Keratinocyte (primary cell): ENCODE measurements around the gene CYP19A1. TPM values are rescaled to one million over a fixed set of nuclear protein-coding genes. Genes with fewer than 3 reads are reported as not detected.

Source experiments
- DNase-seq: peaks from one replicate; pipeline ENCODE4 v3.0.0-alpha.2; 2011; ENCODE audit warnings: low read depth, missing footprints, low spot score
- FAIRE-seq: peaks from 2 replicates; lab custom pipeline; 2011; peaks lifted over from hg19 to GRCh38; lab: Jason Lieb, UNC
- H2AFZ ChIP-seq: 2 replicates; pipeline ENCODE4 v1.6.0; 2012; ENCODE audit warnings: low read length, control low read depth, inconsistent platforms; ENCODE audit not compliant: control insufficient read depth
- H3K27ac ChIP-seq: 2 replicates; pipeline ENCODE4 v1.5.1; 2011; ENCODE audit warnings: low read length; ENCODE audit not compliant: control insufficient read depth, insufficient read depth
- H3K27me3 ChIP-seq: 3 replicates; pipeline ENCODE4 v1.6.0; 2011; ENCODE audit warnings: low read length; ENCODE audit not compliant: control insufficient read depth, insufficient read depth; ENCODE audit errors: extremely low read depth
- H3K36me3 ChIP-seq, 2 experiments: 2 replicates in 1 of 2; 3 replicates in 1 of 2; pipeline ENCODE4 v1.5.1; 2011; ENCODE audit warnings: low read length in 2 of 2, mild to moderate bottlenecking in 1 of 2; ENCODE audit not compliant: control insufficient read depth in 2 of 2, insufficient read depth in 2 of 2; ENCODE audit errors: extremely low read depth in 1 of 2
- H3K4me1 ChIP-seq: 3 replicates; pipeline ENCODE4 v1.5.1; 2011; ENCODE audit warnings: low read length; ENCODE audit not compliant: control insufficient read depth, insufficient read depth; ENCODE audit errors: extremely low read depth
- H3K4me2 ChIP-seq: 3 replicates; pipeline ENCODE4 v1.6.0; 2011; ENCODE audit warnings: low read depth, low read length; ENCODE audit not compliant: control insufficient read depth, insufficient read depth; ENCODE audit errors: extremely low read depth
- H3K4me3 ChIP-seq, 3 experiments: fragments of 200-600 bp in 1 of 3; sonication (generic) in 1 of 3; 2 replicates in 2 of 3; 3 replicates in 1 of 3; pipeline ENCODE4 v1.5.1; 2011 to 2016; ENCODE audit warnings: low read length in 3 of 3, mild to moderate bottlenecking in 3 of 3, control low read depth in 2 of 3, inconsistent platforms in 1 of 3, low read depth in 1 of 3, mixed read lengths in 1 of 3, mixed run types in 1 of 3, moderate library complexity in 1 of 3; ENCODE audit not compliant: control insufficient read depth in 2 of 3, insufficient read depth in 2 of 3; ENCODE audit errors: extremely low read depth in 1 of 3
- H3K79me2 ChIP-seq: 2 replicates; pipeline ENCODE4 v1.6.0; 2012; ENCODE audit warnings: low read length; ENCODE audit not compliant: control insufficient read depth, insufficient read depth
- H3K9ac ChIP-seq: 3 replicates; pipeline ENCODE4 v1.6.0; 2011; ENCODE audit warnings: low read length; ENCODE audit not compliant: control insufficient read depth, insufficient read depth; ENCODE audit errors: extremely low read depth
- H3K9me1 ChIP-seq: 3 replicates; pipeline ENCODE4 v1.6.0; 2011; ENCODE audit warnings: low read length; ENCODE audit not compliant: control insufficient read depth, insufficient read depth; ENCODE audit errors: extremely low read depth
- H3K9me3 ChIP-seq: 2 replicates; pipeline ENCODE4 v1.5.1; 2012; ENCODE audit warnings: low read depth, low read length; ENCODE audit not compliant: control insufficient read depth
- H4K20me1 ChIP-seq: 3 replicates; pipeline ENCODE4 v1.6.0; 2011; ENCODE audit warnings: low read length; ENCODE audit not compliant: control insufficient read depth, insufficient read depth; ENCODE audit errors: extremely low read depth
- EZH2 ChIP-seq: IDR thresholded peaks from one replicate; pipeline ENCODE4 v1.6.1; 2012; ENCODE audit warnings: inconsistent platforms, mild to moderate bottlenecking, low read length, moderate library complexity
- dilution Hi-C: fragments of 300-500 bp; cut with MboI; formaldehyde crosslinking; loops from one replicate; pipeline ENCODE4 v1.7.0; 2020; ENCODE audit warnings: low sequenced_read_pairs; ENCODE audit not compliant: extremely low pct_ligation_motif_present
- polyA plus RNA-seq, 5 experiments: library from polyadenylated mRNA; depleted of rRNA in 3 of 5; stranded (reverse) in 3 of 5; stranded (forward) in 1 of 5; unstranded in 1 of 5; fragments of >200 nt; gene quantifications; 1 replicate in 1 of 5; 2 replicates in 3 of 5; 3 replicates in 1 of 5; pipeline versions ENCODE4 v1.2.1 to v1.2.3, GENCODE V29; 2011 to 2012; ENCODE audit warnings: missing spikeins in 2 of 5, low read depth in 1 of 5, low replicate concordance in 1 of 5
- TF ChIP-seq, protein P1 (sequence below), 3 experiments: IDR thresholded peaks in 1 of 3; conservative IDR thresholded peaks in 1 of 3; optimal IDR thresholded peaks in 1 of 3; 2 replicates in 2 of 3; 3 replicates in 1 of 3; pipeline versions ENCODE3 to v1.5.1; 2011; ENCODE audit warnings: low read length in 3 of 3, mild to moderate bottlenecking in 3 of 3, moderate library complexity in 2 of 3, control low read depth in 1 of 3, inconsistent platforms in 1 of 3; ENCODE audit not compliant: insufficient read depth in 2 of 3; ENCODE audit errors: extremely low read depth in 1 of 3

The CYP19A1 gene
- polyA plus RNA-seq, 1 donor (not counting 4 experiments of a cell fraction or from before 2014, with no cell fraction given), result not detected

DNA sequence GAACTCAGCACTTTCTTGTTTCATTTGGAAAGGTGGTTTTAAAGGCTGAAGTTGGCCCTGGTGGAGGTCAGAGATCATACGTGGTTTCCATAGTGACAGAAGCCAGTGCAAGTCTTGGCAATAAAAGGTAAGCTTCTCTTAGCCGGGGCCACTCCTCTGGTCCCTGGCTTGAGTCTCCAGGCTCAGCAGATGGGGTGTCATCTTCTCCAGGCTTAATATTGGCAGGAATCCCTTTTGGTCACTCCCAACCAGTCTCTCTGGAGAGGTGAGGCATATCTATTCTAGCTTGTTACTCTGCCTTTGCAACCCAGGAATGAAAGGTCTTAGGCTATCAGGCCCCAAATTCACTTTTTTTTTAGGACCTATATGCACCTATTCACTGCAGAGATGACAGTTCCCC lies 4.8 kb downstream of the CYP19A1 start:
- H3K27me3 ChIP-seq, result no peaks in the 10 kb centered on the region
- no peak overlapping the region for H3K4me2 ChIP-seq
- no peaks in the 10 kb centered on the region for H3K4me1 ChIP-seq
- no peaks in the 10 kb centered on the region for H4K20me1 ChIP-seq
- no peaks in the 10 kb centered on the region for H3K9me1 ChIP-seq
- TF ChIP-seq, protein P1, sequence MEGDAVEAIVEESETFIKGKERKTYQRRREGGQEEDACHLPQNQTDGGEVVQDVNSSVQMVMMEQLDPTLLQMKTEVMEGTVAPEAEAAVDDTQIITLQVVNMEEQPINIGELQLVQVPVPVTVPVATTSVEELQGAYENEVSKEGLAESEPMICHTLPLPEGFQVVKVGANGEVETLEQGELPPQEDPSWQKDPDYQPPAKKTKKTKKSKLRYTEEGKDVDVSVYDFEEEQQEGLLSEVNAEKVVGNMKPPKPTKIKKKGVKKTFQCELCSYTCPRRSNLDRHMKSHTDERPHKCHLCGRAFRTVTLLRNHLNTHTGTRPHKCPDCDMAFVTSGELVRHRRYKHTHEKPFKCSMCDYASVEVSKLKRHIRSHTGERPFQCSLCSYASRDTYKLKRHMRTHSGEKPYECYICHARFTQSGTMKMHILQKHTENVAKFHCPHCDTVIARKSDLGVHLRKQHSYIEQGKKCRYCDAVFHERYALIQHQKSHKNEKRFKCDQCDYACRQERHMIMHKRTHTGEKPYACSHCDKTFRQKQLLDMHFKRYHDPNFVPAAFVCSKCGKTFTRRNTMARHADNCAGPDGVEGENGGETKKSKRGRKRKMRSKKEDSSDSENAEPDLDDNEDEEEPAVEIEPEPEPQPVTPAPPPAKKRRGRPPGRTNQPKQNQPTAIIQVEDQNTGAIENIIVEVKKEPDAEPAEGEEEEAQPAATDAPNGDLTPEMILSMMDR (optimal IDR thresholded peaks at IDR 0.05 in 1 of 3, IDR thresholded peaks at IDR 0.05 in 1 of 3, conservative IDR thresholded peaks at IDR 0.05 in 1 of 3; ENCODE audit: extremely low read depth in 1 of 3, insufficient read depth in 2 of 3, low read length in 3 of 3), result no peak
- no peak for TF ChIP-seq EZH2
- no peak overlapping the region for H3K27ac ChIP-seq
- dilution Hi-C loops, result no loop called here
- no peak overlapping the region for H3K9ac ChIP-seq
- H3K36me3 ChIP-seq, result no peaks in the 10 kb centered on the region
- no peaks in the 10 kb centered on the region for H3K79me2 ChIP-seq
- no peaks in the 10 kb centered on the region for H3K9me3 ChIP-seq
- H3K4me3 ChIP-seq, result no peak overlapping the region
- DNase-seq (no peak), FAIRE-seq (no peak)
- H2AFZ ChIP-seq, result no peak overlapping the region

GRCh38 chr15:51332206-51333147 lies 5.9 kb downstream of the CYP19A1 start:
- FAIRE-seq (no peak), DNase-seq (no peak)
- TF ChIP-seq, protein P1 (optimal IDR thresholded peaks at IDR 0.05 in 1 of 3, IDR thresholded peaks at IDR 0.05 in 1 of 3, conservative IDR thresholded peaks at IDR 0.05 in 1 of 3; ENCODE audit: extremely low read depth in 1 of 3, insufficient read depth in 2 of 3, low read length in 3 of 3), result no peak
- TF ChIP-seq EZH2, result no peak

More at GRCh38 chr15:51332206-51333147, 5.9 kb downstream of the CYP19A1 start:
- H3K27ac ChIP-seq, result no peak overlapping the region
- no peaks in the 10 kb centered on the region for H4K20me1 ChIP-seq
- no peaks in the 10 kb centered on the region for H3K27me3 ChIP-seq
- H3K9me1 ChIP-seq, result no peaks in the 10 kb centered on the region
- no peaks in the 10 kb centered on the region for H3K79me2 ChIP-seq
- no peak overlapping the region for H2AFZ ChIP-seq
- H3K9me3 ChIP-seq, result no peaks in the 10 kb centered on the region
- no peaks in the 10 kb centered on the region for H3K4me1 ChIP-seq
- no peak overlapping the region for H3K9ac ChIP-seq
- no peak overlapping the region for H3K4me2 ChIP-seq
- H3K4me3 ChIP-seq, result no peak overlapping the region
- no peaks in the 10 kb centered on the region for H3K36me3 ChIP-seq
- dilution Hi-C loops, result no loop called here
